H1 (cell line): ENCODE measurements around the gene RAP1A. TPM values are rescaled to one million over a fixed set of nuclear protein-coding genes. Genes with fewer than 3 reads are reported as not detected.

ENCODE experiments used
- CTCF ChIA-PET: fragments of 300-600 bp; sonication (Branson Sonifier 250); formaldehyde crosslinking; loops from one replicate; lab custom pipeline; 2021; ENCODE audit not compliant: partially characterized antibody; lab: Charles Lee
- POLR2A ChIA-PET: fragments of 300-600 bp; sonication (Branson Sonifier 250); formaldehyde crosslinking; loops from one replicate; lab custom pipeline; 2021; ENCODE audit warnings: inconsistent platforms; ENCODE audit not compliant: partially characterized antibody; lab: Charles Lee
- DNase-seq, 2 experiments: peaks; one replicate each; pipeline versions ENCODE4 v3.0.0 to v3.0.0-alpha.2; 2010 to 2022; ENCODE audit warnings: low spot score in 2 of 2, low read depth in 1 of 2, mixed read lengths in 1 of 2
- FAIRE-seq: peaks from 2 replicates; lab custom pipeline; 2011; peaks lifted over from hg19 to GRCh38; lab: Jason Lieb, UNC
- H2AFZ ChIP-seq: 2 replicates; pipeline ENCODE4 v1.8.1; 2012; ENCODE audit warnings: low read length, inconsistent platforms
- H2AK5ac ChIP-seq: 2 replicates; pipeline ENCODE4 v1.6.1; 2013; ENCODE audit warnings: low read depth, low read length
- H2BK120ac ChIP-seq: replicated peaks from 2 replicates; pipeline ENCODE3; 2013; ENCODE audit warnings: low read depth, low read length, inconsistent platforms
- H2BK12ac ChIP-seq: 2 replicates; pipeline ENCODE4 v1.6.1; 2013; ENCODE audit warnings: low read depth, low read length
- H2BK15ac ChIP-seq: 2 replicates; pipeline ENCODE4 v1.6.1; 2013; ENCODE audit warnings: low read length
- H2BK20ac ChIP-seq: 2 replicates; pipeline ENCODE4 v1.6.1; 2013; ENCODE audit warnings: low read length
- H2BK5ac ChIP-seq: 2 replicates; pipeline ENCODE4 v1.6.1; 2013; ENCODE audit warnings: low read depth, low read length
- H3K14ac ChIP-seq: 2 replicates; pipeline ENCODE4 v1.6.1; 2013; ENCODE audit warnings: inconsistent platforms; ENCODE audit not compliant: insufficient read length
- H3K18ac ChIP-seq: 2 replicates; pipeline ENCODE4 v1.6.1; 2013; ENCODE audit warnings: low read length; ENCODE audit errors: extremely low read depth
- H3K23ac ChIP-seq: 2 replicates; pipeline ENCODE4 v1.6.1; 2013; ENCODE audit warnings: inconsistent platforms; ENCODE audit not compliant: insufficient read length
- H3K23me2 ChIP-seq: 2 replicates; pipeline ENCODE4 v1.6.1; 2013; ENCODE audit warnings: low read depth, low read length
- H3K27ac ChIP-seq: 2 replicates; pipeline ENCODE4 v1.6.1; 2011; ENCODE audit warnings: low read depth, low read length, inconsistent platforms
- H3K27me3 ChIP-seq, 4 experiments: replicated peaks in 1 of 4; 1 replicate in 1 of 4; 2 replicates in 3 of 4; pipeline versions ENCODE4 v1.6.1 to v1.8.1; 2011 to 2013; ENCODE audit warnings: low read length in 3 of 4, mild to moderate bottlenecking in 3 of 4, inconsistent platforms in 2 of 4, mixed read lengths in 2 of 4, moderate library complexity in 1 of 4; ENCODE audit not compliant: control insufficient read depth in 3 of 4, insufficient read depth in 3 of 4; ENCODE audit errors: extremely low read depth in 1 of 4
- H3K36me3 ChIP-seq, 4 experiments: 2 replicates each; pipeline versions ENCODE4 v1.6.1 to v1.8.1; 2011 to 2013; ENCODE audit warnings: mild to moderate bottlenecking in 4 of 4, low read length in 3 of 4, moderate library complexity in 2 of 4, control low read depth in 1 of 4, inconsistent platforms in 1 of 4; ENCODE audit not compliant: insufficient read depth in 4 of 4, control insufficient read depth in 2 of 4
- H3K4ac ChIP-seq: replicated peaks from 2 replicates; pipeline ENCODE3; 2013; ENCODE audit warnings: low read length, low read depth, mixed read lengths, inconsistent platforms; ENCODE audit not compliant: insufficient read length
- H3K4me1 ChIP-seq, 4 experiments: replicated peaks in 1 of 4; 1 replicate in 1 of 4; 2 replicates in 3 of 4; pipeline versions ENCODE4 v1.6.1 to v1.8.1; 2011 to 2013; ENCODE audit warnings: low read length in 3 of 4, inconsistent platforms in 2 of 4, mixed read lengths in 1 of 4; ENCODE audit not compliant: insufficient read depth in 4 of 4, control insufficient read depth in 3 of 4
- H3K4me2 ChIP-seq, 2 experiments: 2 replicates each; pipeline versions ENCODE4 v1.6.1 to v1.8.1; 2011 to 2013; ENCODE audit warnings: low read depth in 2 of 2, low read length in 2 of 2, control low read depth in 1 of 2, inconsistent platforms in 1 of 2, mild to moderate bottlenecking in 1 of 2; ENCODE audit not compliant: insufficient read depth in 1 of 2
- H3K4me3 ChIP-seq, 4 experiments: fragments of 200-600, 300-600 bp in 1 of 4; sonication (generic), shearing (Covaris generic), sonication (Bioruptor Twin) in 1 of 4; 2 replicates each; pipeline versions ENCODE4 v1.5.1 to v1.8.1; 2011 to 2016; ENCODE audit warnings: low read length in 4 of 4, low read depth in 3 of 4, control low read depth in 2 of 4, inconsistent platforms in 2 of 4, mild to moderate bottlenecking in 2 of 4, mixed read lengths in 1 of 4, moderate library complexity in 1 of 4; ENCODE audit not compliant: insufficient read depth in 2 of 4; ENCODE audit errors: extremely low read depth in 1 of 4
- H3K56ac ChIP-seq: replicated peaks from 2 replicates; pipeline ENCODE3; 2013; ENCODE audit warnings: low read depth, mild to moderate bottlenecking, mixed read lengths, low read length, inconsistent platforms; ENCODE audit not compliant: insufficient read length
- H3K79me1 ChIP-seq: 2 replicates; pipeline ENCODE4 v1.6.1; 2013; ENCODE audit warnings: low read depth, low read length, control low read depth
- H3K79me2 ChIP-seq, 2 experiments: 2 replicates each; pipeline versions ENCODE4 v1.6.1 to v1.8.1; 2012 to 2013; ENCODE audit warnings: low read length in 2 of 2, mild to moderate bottlenecking in 2 of 2, inconsistent platforms in 1 of 2; ENCODE audit not compliant: insufficient read depth in 2 of 2, control insufficient read depth in 1 of 2
- H3K9ac ChIP-seq, 4 experiments: replicated peaks in 1 of 4; 1 replicate in 1 of 4; 2 replicates in 3 of 4; pipeline versions ENCODE4 v1.6.1 to v1.8.1; 2011 to 2013; ENCODE audit warnings: low read depth in 3 of 4, low read length in 3 of 4, control low read depth in 2 of 4, mild to moderate bottlenecking in 2 of 4, moderate library complexity in 2 of 4, inconsistent platforms in 1 of 4; ENCODE audit errors: extremely low read depth in 1 of 4
- H3K9me3 ChIP-seq, 2 experiments: 2 replicates each; pipeline versions ENCODE4 v1.6.1 to v1.8.1; 2012 to 2013; ENCODE audit warnings: mild to moderate bottlenecking in 2 of 2, moderate library complexity in 2 of 2, control low read depth in 1 of 2, inconsistent platforms in 1 of 2, low read depth in 1 of 2, low read length in 1 of 2, mixed read lengths in 1 of 2; ENCODE audit not compliant: insufficient read depth in 2 of 2
- H4K20me1 ChIP-seq, 2 experiments: replicated peaks in 1 of 2; 2 replicates each; pipeline versions ENCODE3 to v1.8.1; 2011 to 2013; ENCODE audit warnings: inconsistent platforms in 2 of 2, low read length in 2 of 2, mild to moderate bottlenecking in 1 of 2; ENCODE audit not compliant: insufficient read depth in 2 of 2, control insufficient read depth in 1 of 2
- H4K5ac ChIP-seq: 2 replicates; pipeline ENCODE4 v1.6.1; 2013; ENCODE audit warnings: low read length, low read depth, mixed read lengths, inconsistent platforms; ENCODE audit not compliant: insufficient read length
- H4K8ac ChIP-seq: 2 replicates; pipeline ENCODE4 v1.8.0; 2013; ENCODE audit warnings: mild to moderate bottlenecking, moderate library complexity, low read length, inconsistent platforms; ENCODE audit not compliant: insufficient read depth; ENCODE audit errors: extremely low read depth
- H4K91ac ChIP-seq: replicated peaks from 2 replicates; pipeline ENCODE3; 2013; ENCODE audit warnings: low read length, mixed read lengths, inconsistent platforms; ENCODE audit not compliant: insufficient read length
- CREB1 ChIP-seq: IDR thresholded peaks from 2 replicates; pipeline ENCODE4 v1.6.1; 2012; ENCODE audit warnings: inconsistent platforms
- CTBP2 ChIP-seq: IDR thresholded peaks from 2 replicates; pipeline ENCODE4 v1.7.0; 2011; ENCODE audit warnings: borderline replicate concordance, mild to moderate bottlenecking, moderate library complexity, mixed read lengths, low read length; ENCODE audit not compliant: insufficient read depth, insufficient read length
- E2F6 ChIP-seq: IDR thresholded peaks from 2 replicates; pipeline ENCODE4 v1.6.1; 2012; ENCODE audit warnings: inconsistent platforms
- HDAC6 ChIP-seq: IDR thresholded peaks from one replicate; pipeline ENCODE4 v1.7.1; 2012; ENCODE audit warnings: low read depth, mild to moderate bottlenecking, inconsistent platforms, low read length, moderate library complexity
- NANOG ChIP-seq: IDR thresholded peaks from 2 replicates; pipeline ENCODE4 v1.6.1; 2011; ENCODE audit warnings: low read length, low read depth, mild to moderate bottlenecking, inconsistent platforms; ENCODE audit not compliant: insufficient read depth, poor library complexity, severe bottlenecking
- RXRA ChIP-seq: IDR thresholded peaks from 2 replicates; pipeline ENCODE4 v1.6.1; 2011; ENCODE audit warnings: low read depth, mild to moderate bottlenecking, low read length, moderate library complexity; ENCODE audit not compliant: insufficient read depth
- WGBS, 2 experiments: shearing (Covaris generic) in 1 of 2; methylation state at CpG; one replicate each; pipeline versions ENCODE4 v1.1.6 to v1.1.7; 2013 to 2015; ENCODE audit warnings: low lambda C conversion rate in 2 of 2, mixed read lengths in 2 of 2, inconsistent platforms in 1 of 2, low coverage in 1 of 2, missing lambda C conversion rate in 1 of 2; ENCODE audit not compliant: insufficient replicate concordance in 2 of 2, insufficient coverage in 1 of 2, insufficient read length in 1 of 2; ENCODE audit errors: extremely low coverage in 1 of 2, missing lambda C conversion rate in 1 of 2; 5-methylcytosine and 5-hydroxymethylcytosine counted together
- polyA plus RNA-seq, 7 experiments: library from polyadenylated mRNA; depleted of rRNA in 3 of 7; stranded (reverse) in 5 of 7; unstranded in 2 of 7; fragments of >200 nt in 5 of 7; fragments of 200-250 nt in 2 of 7; gene quantifications; 1 replicate in 5 of 7; 2 replicates in 1 of 7; 4 replicates in 1 of 7; pipeline versions ENCODE4 v1.2.1 to v1.2.3, GENCODE V29; 2011 to 2013; ENCODE audit warnings: missing spikeins in 2 of 7, mixed read lengths in 2 of 7
- total RNA-seq: library from RNA; stranded (reverse); fragmentation: NEBNext Ultra II Directional; extraction: Animal tissue kit (Norgen Biotek cat#: 25700); gene quantifications from 2 replicates; pipeline ENCODE4 v1.2.1, GENCODE V29; 2021

Gene RAP1A
- total and polyA plus RNA-seq, 2 of the 8 experiments (the other 6 are each of a cell fraction or from before 2014, with no cell fraction given) = 10.9 to 35.8 TPM

- H3K56ac ChIP-seq = no peak overlapping the region
- H2BK15ac ChIP-seq = no peak overlapping the region
- DNase-seq = no peak
- peaks cover 0 to 6% (median 2%) of the 10 kb centered on the region in 4 experiments; a peak in 2 of 7 replicates for H3K4me1 ChIP-seq
- H3K27ac ChIP-seq = no peak overlapping the region
- H3K9ac ChIP-seq = no peak overlapping the region
- H4K8ac ChIP-seq = no peak overlapping the region
- H3K79me2 ChIP-seq = peaks cover 0 to 82% of the 10 kb centered on the region in 2 experiments; a peak in 2 of 4 replicates
- no peak overlapping the region for H2BK12ac ChIP-seq
- no peaks in the 10 kb centered on the region for H3K79me1 ChIP-seq
- H2AFZ ChIP-seq = no peak overlapping the region
- no peak overlapping the region for H3K4me3 ChIP-seq
- H2BK5ac ChIP-seq = no peak overlapping the region
- peaks cover 2 to 3% of the 10 kb centered on the region in 2 experiments for H4K20me1 ChIP-seq
- H3K27me3 ChIP-seq = no peaks in the 10 kb centered on the region
- 92% methylated on average over 2 of the region's 2 CpGs; no CpG with 5 or more reads in 1 of the 2 experiments for WGBS, 2 experiments
- H3K36me3 ChIP-seq = no peaks in the 10 kb centered on the region
- H3K9me3 ChIP-seq = no peaks in the 10 kb centered on the region
- no peaks in the 10 kb centered on the region for H3K23me2 ChIP-seq
- CTCF ChIA-PET = interaction anchor here (1.6 kb wide), 1 partner anchor 11 kb away, joined by 3 read pairs; no protein-coding TSS in a partner anchor
- H4K91ac ChIP-seq = no peak overlapping the region
- FAIRE-seq = no peak
- no peak overlapping the region for H3K4ac ChIP-seq
- no peak overlapping the region for H2BK20ac ChIP-seq
- no peak overlapping the region for H3K18ac ChIP-seq
- no peak overlapping the region for H2AK5ac ChIP-seq
- no peak overlapping the region for H4K5ac ChIP-seq
- no peak overlapping the region for H2BK120ac ChIP-seq
- POLR2A ChIA-PET = no interaction called here
- no peak overlapping the region for H3K14ac ChIP-seq
- TF ChIP-seq CREB1 (no peak), HDAC6 (no peak), RXRA (no peak), E2F6 (no peak), NANOG (no peak), CTBP2 (no peak)
- H3K4me2 ChIP-seq = no peak overlapping the region
- H3K23ac ChIP-seq = no peak overlapping the region
Measured at GRCh38 chr1:111635324-111636009, 15.9 kb downstream of the RAP1A start.
